ENCODE results near the gene NEBL.

DNA sequence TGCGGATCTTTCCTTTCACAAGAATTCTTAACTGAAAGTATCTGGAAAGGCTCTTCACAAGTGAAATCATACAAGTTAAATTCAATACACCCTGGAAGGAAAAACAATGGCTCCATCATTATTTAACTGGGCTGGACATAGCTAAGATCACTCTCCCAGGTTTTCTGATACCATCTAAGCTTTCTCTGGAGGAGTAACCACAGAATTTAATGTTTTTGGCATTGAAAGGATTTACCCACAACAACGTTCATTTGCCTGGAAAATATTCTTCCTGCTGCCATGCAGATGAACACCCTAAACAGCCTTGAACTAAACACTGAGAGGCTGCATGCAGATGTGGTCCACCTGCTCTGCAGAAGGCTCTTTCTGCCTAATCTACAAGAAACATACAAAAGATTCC lies 4.3 kb downstream of the NEBL start:
- TF ChIP-seq YY1 (IDR thresholded peaks at IDR 0.05; ENCODE audit: insufficient read depth, insufficient read length) (no peak), ZNF274 (IDR thresholded peaks at IDR 0.05; ENCODE audit: low read depth, low read length) (no peak), SUZ12 (IDR thresholded peaks at IDR 0.05; ENCODE audit: extremely low read depth, insufficient read depth, insufficient read length) (no peak)

Data from NT2/D1 (cell line).